GM12892 (cell line): ENCODE measurements around the gene MOB3B.

Source experiments
- DNase-seq: peaks from one replicate; pipeline ENCODE4 v3.0.0; 2011; ENCODE audit not compliant: insufficient read length
- FAIRE-seq: peaks from 2 replicates; lab custom pipeline; 2011; peaks lifted over from hg19 to GRCh38; lab: Jason Lieb, UNC
- POLR2A ChIP-seq: IDR thresholded peaks from 2 replicates; pipeline ENCODE4 v1.6.1; 2011; ENCODE audit warnings: low read depth, low read length, control low read depth
- POLR2AphosphoS5 ChIP-seq: IDR thresholded peaks from 2 replicates; pipeline ENCODE4 v1.6.1; 2011; ENCODE audit warnings: low read depth, low read length, control low read depth
- TAF1 ChIP-seq: IDR thresholded peaks from 2 replicates; pipeline ENCODE4 v1.6.1; 2011; ENCODE audit warnings: low read depth, mild to moderate bottlenecking, control low read depth, low read length, borderline replicate concordance

MOB3B gene

DNA sequence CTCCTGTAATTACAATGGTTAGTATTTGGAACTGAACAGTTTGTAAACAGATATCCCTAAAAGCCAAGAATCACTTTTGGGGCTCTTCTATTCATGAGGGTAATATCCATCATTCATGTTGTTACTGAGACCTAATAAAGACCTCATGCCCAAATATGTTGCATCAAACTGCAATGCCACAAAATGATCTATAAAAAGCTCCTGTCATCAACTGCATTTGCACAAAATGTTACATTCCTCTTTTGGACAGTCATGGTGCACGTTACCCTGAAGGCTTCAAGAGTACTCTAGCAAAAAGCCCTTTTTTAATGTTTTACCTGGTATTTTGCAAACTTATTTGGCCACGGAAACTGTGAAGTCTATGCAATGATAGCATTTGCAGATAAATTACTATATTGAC, 218.4 kb downstream of the MOB3B start:
- no peak for TF ChIP-seq POLR2AphosphoS5
- TF ChIP-seq POLR2A = no peak
- no peak for TF ChIP-seq TAF1
- DNase-seq (no peak), FAIRE-seq (no peak)

GRCh38 chr9:27310582-27310981, 219.0 kb downstream of the MOB3B start:
- TF ChIP-seq POLR2A (no peak), POLR2AphosphoS5 (no peak), TAF1 (no peak)
- DNase-seq (no peak), FAIRE-seq (no peak)

DNA sequence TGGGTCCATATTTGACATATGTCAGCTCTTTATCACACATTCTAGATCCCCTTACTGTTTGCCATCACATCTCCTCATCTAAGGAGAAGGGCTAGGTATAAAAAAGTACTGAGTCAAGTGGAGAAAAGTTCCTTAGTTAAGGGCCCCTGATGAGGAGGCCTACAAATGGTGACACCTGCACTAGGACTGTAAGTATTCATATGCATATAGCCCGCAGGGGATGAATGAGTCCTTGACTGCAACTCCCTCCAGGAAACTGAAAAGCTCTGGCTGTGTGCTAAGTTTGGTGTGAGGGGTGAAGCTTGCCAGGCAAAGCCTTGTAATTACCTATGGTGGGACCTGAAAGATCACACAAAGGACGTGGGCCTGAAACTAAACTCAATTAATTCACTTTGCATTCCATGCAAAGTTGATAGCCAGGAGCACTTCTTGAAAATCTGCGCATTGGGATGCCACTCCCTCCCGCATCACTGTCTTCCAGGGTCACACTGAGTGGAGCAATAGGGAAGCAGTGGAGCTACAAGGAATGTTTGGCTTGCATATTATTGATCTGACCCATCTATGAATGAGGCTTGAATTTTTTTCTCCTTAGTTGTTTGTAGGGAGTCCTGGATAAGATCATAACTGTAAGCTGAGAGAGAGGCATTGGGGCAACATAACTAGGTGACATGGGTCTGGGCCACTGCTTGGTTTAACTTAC, 220.8 kb downstream of the MOB3B start:
- no peak for DNase-seq
- TF ChIP-seq POLR2A (no peak), TAF1 (no peak)
- FAIRE-seq = no peak

DNA sequence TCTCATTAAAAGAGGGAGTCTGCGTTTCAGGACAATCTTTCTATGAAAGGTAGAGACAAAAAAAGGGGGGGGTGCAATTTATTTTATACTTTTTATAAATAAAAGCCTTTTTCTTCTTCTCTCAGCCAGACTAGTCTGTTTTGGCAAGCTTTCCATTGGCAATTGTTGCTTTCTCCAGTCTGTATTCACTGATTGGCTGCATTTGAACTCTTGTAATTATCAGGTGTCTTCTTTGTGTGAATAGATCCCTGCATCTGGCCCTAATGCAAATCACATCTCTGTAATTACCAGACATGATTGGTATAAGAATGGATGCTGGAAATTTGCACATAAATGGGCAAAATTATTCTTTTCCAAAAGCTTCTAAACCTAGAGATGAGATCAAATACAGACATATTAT, 225.1 kb downstream of the MOB3B start:
- DNase-seq (no peak), FAIRE-seq (no peak)
- TF ChIP-seq POLR2A (no peak), POLR2AphosphoS5 (no peak), TAF1 (no peak)

- FAIRE-seq (no peak), DNase-seq (no peak)
- TF ChIP-seq POLR2A = no peak
- no peak for TF ChIP-seq TAF1
- TF ChIP-seq POLR2AphosphoS5 = no peak
These were observed 226.4 kb downstream of the MOB3B start for GRCh38 chr9:27303219-27303618.

DNA sequence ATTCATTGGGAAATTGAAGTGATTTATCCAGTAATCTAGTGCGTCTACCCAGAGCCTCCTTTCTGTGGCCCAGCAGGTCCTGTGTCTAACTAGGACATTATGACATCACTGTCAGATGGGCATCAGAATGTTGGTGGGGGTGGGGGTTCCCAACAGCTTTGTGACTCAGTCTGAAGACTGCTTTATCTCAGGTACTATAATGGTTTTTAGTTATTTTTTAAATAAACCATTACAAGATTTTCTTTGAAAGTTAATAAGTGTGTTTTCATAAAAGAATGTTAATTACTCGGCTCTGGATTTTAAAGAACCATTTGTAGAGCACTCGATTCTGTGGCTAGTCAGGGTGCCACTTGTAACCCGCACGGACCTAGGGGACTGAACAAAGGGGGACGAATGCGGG, 232.6 kb downstream of the MOB3B start, which contains the start of gene EQTN:
Gene EQTN (minus strand): TSS at position 101 of the 400 bp plus-strand sequence. CDS start 95 bp downstream, at position 6.
- TF ChIP-seq POLR2AphosphoS5 (no peak), POLR2A (no peak), TAF1 (no peak)
- DNase-seq (no peak), FAIRE-seq (no peak)

GRCh38 chr9:27293996-27294395, 235.6 kb downstream of the MOB3B start:
- FAIRE-seq = no peak
- DNase-seq = no peak
- TF ChIP-seq POLR2AphosphoS5 = no peak
- no peak for TF ChIP-seq TAF1
- no peak for TF ChIP-seq POLR2A

- FAIRE-seq (no peak), DNase-seq (no peak)
- TF ChIP-seq TAF1 (no peak), POLR2AphosphoS5 (no peak), POLR2A (no peak)
These were observed 236.8 kb downstream of the MOB3B start for GRCh38 chr9:27292659-27293405.

- DNase-seq (no peak), FAIRE-seq (no peak)
- TF ChIP-seq POLR2AphosphoS5 = no peak
- TF ChIP-seq TAF1 = no peak
- no peak for TF ChIP-seq POLR2A
These were observed 238.3 kb downstream of the MOB3B start for GRCh38 chr9:27291292-27291691.

DNA sequence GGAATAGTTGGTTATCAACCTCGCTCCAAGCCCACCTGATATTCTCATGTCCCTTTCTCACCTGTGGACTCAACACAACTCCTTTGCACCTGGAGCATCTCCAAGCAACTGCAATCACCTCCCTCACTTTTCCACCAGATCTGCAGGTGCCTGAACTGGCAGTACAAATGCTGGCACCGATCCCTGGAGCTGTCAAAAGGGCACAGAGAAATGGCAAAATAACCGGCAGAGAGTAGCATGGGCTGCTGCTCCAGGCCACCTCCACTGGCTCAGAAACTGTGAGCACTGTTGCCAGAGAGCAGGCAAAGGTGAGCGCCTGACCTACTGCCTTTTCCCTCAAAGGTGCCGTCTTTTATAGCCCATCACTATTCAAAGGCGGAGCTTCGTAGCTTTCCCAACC, 247.3 kb downstream of the MOB3B start:
- DNase-seq (no peak), FAIRE-seq (no peak)
- no peak for TF ChIP-seq POLR2A
- TF ChIP-seq POLR2AphosphoS5 = no peak
- no peak for TF ChIP-seq TAF1

DNA sequence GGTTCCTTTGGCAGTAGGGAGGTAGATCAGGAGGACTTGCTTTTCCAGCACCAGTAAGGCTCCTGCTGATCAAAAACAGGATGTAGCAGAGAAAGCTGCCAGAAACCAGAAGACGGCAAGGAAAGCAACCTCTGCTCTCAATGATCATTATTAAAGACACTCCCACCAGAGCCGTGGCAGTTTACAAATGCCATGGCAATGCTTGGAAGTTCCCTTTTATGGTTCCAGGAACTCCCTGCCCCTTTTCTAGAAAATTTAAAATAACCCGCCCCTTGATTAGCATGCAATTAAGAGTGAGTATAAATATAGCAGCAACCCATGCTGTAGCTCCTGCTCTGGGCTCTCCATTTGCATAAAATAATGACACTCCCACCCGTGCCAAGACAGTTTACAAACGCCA, 248.8 kb downstream of the MOB3B start:
- DNase-seq (no peak), FAIRE-seq (no peak)
- TF ChIP-seq POLR2A = no peak
- no peak for TF ChIP-seq POLR2AphosphoS5
- TF ChIP-seq TAF1 = no peak

- FAIRE-seq (no peak), DNase-seq (no peak)
- TF ChIP-seq POLR2A = no peak
These were observed 249.4 kb downstream of the MOB3B start for GRCh38 chr9:27280249-27280648.
